GM19463 (cell line): Measurements from ENCODE around the gene CCDC116.
"Not testable (repeated sequence)": the region's sequence is repeated elsewhere in the genome, so short reads cannot be mapped to it uniquely, and the experiment has no call there.

ENCODE experiments used
- ATAC-seq: cut with Tn5 transposase; IDR thresholded peaks from one replicate; pipeline ENCODE4 v1.9.1; 2021; ENCODE audit warnings: mild to moderate bottlenecking, moderate library complexity; ENCODE audit not compliant: unreplicated experiment

CCDC116 gene

GRCh38 chr22:21609556-21610157 is 22.9 kb upstream of the CCDC116 start:
- not testable (repeated sequence) for ATAC-seq

- ATAC-seq, result no peak
These were observed 21.2 kb upstream of the CCDC116 start for GRCh38 chr22:21611210-21611977.

- ATAC-seq, result no peak
These were observed 19.7 kb upstream of the CCDC116 start for GRCh38 chr22:21612858-21613257.

- no peak for ATAC-seq
These were observed 18.9 kb upstream of the CCDC116 start for GRCh38 chr22:21613553-21614233.

GRCh38 chr22:21615731-21616130 is 16.8 kb upstream of the CCDC116 start:
- ATAC-seq, result no peak

- not testable (repeated sequence) for ATAC-seq
These were observed 15.2 kb upstream of the CCDC116 start for GRCh38 chr22:21617337-21617736.

GRCh38 chr22:21621025-21621424 is 11.5 kb upstream of the CCDC116 start:
- ATAC-seq, result no peak

- no peak for ATAC-seq
These were observed 10.3 kb upstream of the CCDC116 start for GRCh38 chr22:21622011-21622918.

- ATAC-seq, result no peak
These were observed 9.5 kb upstream of the CCDC116 start for GRCh38 chr22:21622919-21623647.

- no peak for ATAC-seq
These were observed 9.0 kb upstream of the CCDC116 start for GRCh38 chr22:21623648-21623970.

- no peak for ATAC-seq
These were observed 8.3 kb upstream of the CCDC116 start for GRCh38 chr22:21624120-21624879.

- ATAC-seq, result no peak
These were observed 7.4 kb upstream of the CCDC116 start for GRCh38 chr22:21624880-21625791.

GRCh38 chr22:21626073-21626734 is 6.4 kb upstream of the CCDC116 start:
- no peak for ATAC-seq

GRCh38 chr22:21626735-21627469 is 5.7 kb upstream of the CCDC116 start:
- no peak for ATAC-seq

- ATAC-seq, result no peak
These were observed 3.9 kb upstream of the CCDC116 start for GRCh38 chr22:21628386-21629254.
